ENCODE results near the gene ZNF782.

Gene ZNF782

DNA sequence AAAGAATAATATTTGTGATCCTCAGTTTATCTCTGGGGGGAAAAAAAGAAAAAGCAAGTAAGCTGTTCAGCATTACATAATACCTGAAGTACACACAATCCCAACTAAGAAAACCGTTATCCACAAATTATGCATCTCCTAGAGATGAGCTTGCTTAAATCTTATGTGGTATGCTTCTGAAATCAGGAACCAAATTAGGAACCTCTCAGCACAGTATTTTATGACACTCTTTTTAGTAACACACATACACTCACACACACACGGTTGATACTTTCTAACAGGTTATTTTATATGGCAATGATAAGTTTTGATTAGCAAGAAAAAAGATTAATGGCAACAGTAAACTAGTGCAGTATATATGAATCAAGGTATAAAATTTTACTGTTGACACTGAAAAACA lies 75.2 kb downstream of the ZNF782 start:
- no peak for DNase-seq (ENCODE audit: low read depth, low spot score)
- Histone ChIP-seq H3K27me3 (ENCODE audit: insufficient read depth, insufficient read length) (no peaks in the 10 kb centered on the region), H3K9me3 (ENCODE audit: insufficient read depth, low read length) (no peaks in the 10 kb centered on the region), H3K9ac (ENCODE audit: insufficient read length, low read depth) (no peak overlapping the region), H3K36me3 (ENCODE audit: insufficient read depth, insufficient read length, low read length) (peaks cover 29% of the 10 kb centered on the region), H3K4me3 (ENCODE audit: insufficient read length, low read depth) (no peak overlapping the region), H3K4me1 (ENCODE audit: insufficient read depth, insufficient read length) (no peaks in the 10 kb centered on the region)
- TF ChIP-seq YY1 (IDR thresholded peaks at IDR 0.05; ENCODE audit: insufficient read depth, insufficient read length) (no peak), SUZ12 (IDR thresholded peaks at IDR 0.05; ENCODE audit: extremely low read depth, insufficient read depth, insufficient read length) (no peak), ZNF274 (IDR thresholded peaks at IDR 0.05; ENCODE audit: low read depth, low read length) (no peak)

- Histone ChIP-seq H3K4me1 (ENCODE audit: insufficient read depth, insufficient read length) (no peaks in the 10 kb centered on the region), H3K36me3 (ENCODE audit: insufficient read depth, insufficient read length, low read length) (peaks cover 42% of the 10 kb centered on the region), H3K4me3 (ENCODE audit: insufficient read length, low read depth) (peak overlapping the region; percentile 57), H3K27me3 (ENCODE audit: insufficient read depth, insufficient read length) (no peaks in the 10 kb centered on the region), H3K9me3 (ENCODE audit: insufficient read depth, low read length) (peaks cover 4% of the 10 kb centered on the region), H3K9ac (ENCODE audit: insufficient read length, low read depth) (peak overlapping the region; percentile 83)
- no peak for DNase-seq (ENCODE audit: low read depth, low spot score)
- no peak for TF ChIP-seq ZNF274 (IDR thresholded peaks at IDR 0.05; ENCODE audit: low read depth, low read length)
- TF ChIP-seq SUZ12 (IDR thresholded peaks at IDR 0.05; ENCODE audit: extremely low read depth, insufficient read depth, insufficient read length) = no peak
- TF ChIP-seq YY1 (IDR thresholded peaks at IDR 0.05; ENCODE audit: insufficient read depth, insufficient read length) = no peak
Measured at GRCh38 chr9:96777426-96777864, 76.9 kb downstream of the ZNF782 start.

- no peak for TF ChIP-seq ZNF274 (IDR thresholded peaks at IDR 0.05; ENCODE audit: low read depth, low read length)
- TF ChIP-seq YY1 (IDR thresholded peaks at IDR 0.05; ENCODE audit: insufficient read depth, insufficient read length) = no peak
- TF ChIP-seq SUZ12 (IDR thresholded peaks at IDR 0.05; ENCODE audit: extremely low read depth, insufficient read depth, insufficient read length) = no peak
- DNase-seq (ENCODE audit: low read depth, low spot score) = no peak
- H3K27me3 ChIP-seq (ENCODE audit: insufficient read depth, insufficient read length) = no peaks in the 10 kb centered on the region
- no peak overlapping the region for H3K9ac ChIP-seq (ENCODE audit: insufficient read length, low read depth)
- H3K4me1 ChIP-seq (ENCODE audit: insufficient read depth, insufficient read length) = no peaks in the 10 kb centered on the region
- peaks cover 67% of the 10 kb centered on the region for H3K9me3 ChIP-seq (ENCODE audit: insufficient read depth, low read length)
- H3K4me3 ChIP-seq (ENCODE audit: insufficient read length, low read depth) = no peak overlapping the region
- H3K36me3 ChIP-seq (ENCODE audit: insufficient read depth, insufficient read length, low read length) = peaks cover 66% of the 10 kb centered on the region
Measured at GRCh38 chr9:96771124-96771523, 83.2 kb downstream of the ZNF782 start.

DNA sequence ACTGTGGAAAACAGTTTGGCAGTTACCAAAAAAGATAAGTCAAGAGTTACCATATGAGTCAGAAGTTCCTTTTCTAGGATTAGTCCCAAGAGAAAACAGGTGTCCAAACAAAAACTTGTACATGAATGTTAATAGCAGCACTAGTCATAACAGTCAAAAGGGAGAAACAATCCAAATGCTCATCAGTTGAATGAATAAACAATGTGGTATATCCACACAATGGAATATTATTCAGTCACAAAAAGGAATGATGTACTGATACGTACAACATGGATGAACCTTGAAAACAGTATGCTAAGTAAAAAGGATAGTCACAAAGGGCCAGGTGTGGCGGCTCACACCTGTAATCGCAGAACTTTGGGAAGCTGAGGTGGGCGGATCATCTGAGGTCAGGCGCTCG lies 84.3 kb downstream of the ZNF782 start:
- Histone ChIP-seq H3K9ac (ENCODE audit: insufficient read length, low read depth) (no peak overlapping the region), H3K4me3 (ENCODE audit: insufficient read length, low read depth) (no peak overlapping the region), H3K36me3 (ENCODE audit: insufficient read depth, insufficient read length, low read length) (peaks cover 64% of the 10 kb centered on the region), H3K27me3 (ENCODE audit: insufficient read depth, insufficient read length) (no peaks in the 10 kb centered on the region), H3K9me3 (ENCODE audit: insufficient read depth, low read length) (peaks cover 78% of the 10 kb centered on the region), H3K4me1 (ENCODE audit: insufficient read depth, insufficient read length) (no peaks in the 10 kb centered on the region)
- DNase-seq (ENCODE audit: low read depth, low spot score) = no peak
- no peak for TF ChIP-seq YY1 (IDR thresholded peaks at IDR 0.05; ENCODE audit: insufficient read depth, insufficient read length)
- no peak for TF ChIP-seq SUZ12 (IDR thresholded peaks at IDR 0.05; ENCODE audit: extremely low read depth, insufficient read depth, insufficient read length)
- TF ChIP-seq ZNF274 (IDR thresholded peaks at IDR 0.05; ENCODE audit: low read depth, low read length) = no peak
